IPS DF 6.9 (cell line): ENCODE results near the gene ARHGEF39.
"Not testable (repeated sequence)": the region's sequence is repeated elsewhere in the genome, so short reads cannot be mapped to it uniquely, and the experiment has no call there.

Source experiments
- DNase-seq: peaks from one replicate; pipeline ENCODE4 v3.0.0-alpha.2; 2013; ENCODE audit warnings: low read depth, low spot score
- H3K27ac ChIP-seq: one replicate; pipeline ENCODE4 v1.5.1; 2013; ENCODE audit warnings: low read length, control low read depth
- H3K27me3 ChIP-seq: 2 replicates; pipeline ENCODE4 v1.6.1; 2013; ENCODE audit warnings: mild to moderate bottlenecking, low read length; ENCODE audit not compliant: control insufficient read depth, insufficient read depth
- H3K36me3 ChIP-seq: 2 replicates; pipeline ENCODE4 v1.6.1; 2013; ENCODE audit warnings: low read length; ENCODE audit not compliant: control insufficient read depth, insufficient read depth
- H3K4me1 ChIP-seq: 2 replicates; pipeline ENCODE4 v1.6.1; 2013; ENCODE audit warnings: low read length; ENCODE audit not compliant: control insufficient read depth, insufficient read depth
- H3K4me3 ChIP-seq: 2 replicates; pipeline ENCODE4 v1.5.1; 2013; ENCODE audit warnings: mild to moderate bottlenecking, low read length
- H3K9me3 ChIP-seq: 2 replicates; pipeline ENCODE4 v1.6.1; 2013; ENCODE audit warnings: low read length, inconsistent platforms; ENCODE audit not compliant: control insufficient read depth, insufficient read depth
- WGBS: extraction: QIAGEN DNeasy Blood & Tissue Kit; methylation state at CpG from one replicate; pipeline ENCODE4 v1.1.7; 2013; ENCODE audit warnings: mixed read lengths, missing lambda C conversion rate; ENCODE audit not compliant: insufficient read length, insufficient coverage; 5-methylcytosine and 5-hydroxymethylcytosine counted together

ARHGEF39 gene

DNA sequence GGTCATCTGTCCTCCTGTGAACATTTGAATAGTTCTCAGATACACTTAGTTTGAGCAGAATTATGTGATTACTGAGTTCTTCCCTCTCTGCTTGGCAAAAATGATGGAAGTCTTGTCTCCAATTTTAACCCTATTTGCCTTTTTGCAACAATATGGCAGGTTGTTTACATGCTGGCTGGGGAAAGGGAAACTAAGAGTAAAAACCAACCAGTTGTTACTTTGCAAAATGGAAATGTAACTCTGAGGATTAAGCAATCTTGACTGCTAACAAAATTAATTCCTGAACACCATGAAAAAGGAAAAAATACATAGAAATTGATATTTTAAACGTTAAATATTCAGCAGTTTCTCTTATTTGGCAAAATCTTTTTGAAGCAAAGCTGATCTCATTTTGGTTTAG lies 25.4 kb downstream of the ARHGEF39 start:
- WGBS = no CpG with 5 or more reads among the region's 1 CpG
- H3K4me3 ChIP-seq = no peak overlapping the region
- H3K27me3 ChIP-seq = no peaks in the 10 kb centered on the region
- H3K9me3 ChIP-seq = no peaks in the 10 kb centered on the region
- H3K4me1 ChIP-seq = no peaks in the 10 kb centered on the region
- no peaks in the 10 kb centered on the region for H3K36me3 ChIP-seq
- DNase-seq = no peak
- H3K27ac ChIP-seq = no peak overlapping the region

- H3K4me1 ChIP-seq, H3K27me3 ChIP-seq, H3K36me3 ChIP-seq, H3K9me3 ChIP-seq, H3K4me3 ChIP-seq, DNase-seq, H3K27ac ChIP-seq: not testable (repeated sequence)
- WGBS = no CpG with 5 or more reads among the region's 1 CpG
Measured at GRCh38 chr9:35639225-35639624, 25.8 kb downstream of the ARHGEF39 start.

- not testable (repeated sequence) for DNase-seq, H3K27ac ChIP-seq, H3K4me1 ChIP-seq, H3K36me3 ChIP-seq, H3K9me3 ChIP-seq, H3K4me3 ChIP-seq, H3K27me3 ChIP-seq
- WGBS = no CpG with 5 or more reads among the region's 8 CpGs
Measured at GRCh38 chr9:35638751-35639150, 26.2 kb downstream of the ARHGEF39 start.

DNA sequence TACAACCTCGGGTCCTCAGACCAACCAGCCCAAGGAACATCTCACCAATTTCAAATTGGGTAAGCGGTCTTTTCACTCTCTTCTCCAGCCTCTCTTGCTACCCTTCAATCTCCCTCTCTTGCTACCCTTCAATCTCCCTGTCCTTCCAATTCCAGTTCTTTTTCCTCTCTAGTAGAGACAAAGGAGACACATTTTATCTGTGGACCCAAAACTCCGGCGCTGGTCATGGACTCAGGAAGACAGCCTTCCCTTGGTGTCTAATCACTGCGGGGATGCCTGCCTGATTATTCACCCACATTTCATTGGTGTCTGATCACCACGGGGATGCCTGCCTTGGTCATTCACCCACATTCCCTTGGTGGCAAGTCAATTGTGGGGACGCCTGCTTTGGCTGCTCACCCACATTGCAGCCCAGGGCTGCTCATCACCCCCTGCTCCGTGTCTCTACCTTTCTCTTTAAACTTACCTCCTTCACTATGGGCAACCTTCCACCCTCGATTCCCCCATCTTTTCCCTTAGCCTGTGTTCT lies 27.5 kb downstream of the ARHGEF39 start:
- H3K27ac ChIP-seq, H3K4me1 ChIP-seq, H3K27me3 ChIP-seq, H3K9me3 ChIP-seq, H3K36me3 ChIP-seq, DNase-seq, H3K4me3 ChIP-seq: not testable (repeated sequence)
- WGBS = no CpG with 5 or more reads among the region's 9 CpGs

DNA sequence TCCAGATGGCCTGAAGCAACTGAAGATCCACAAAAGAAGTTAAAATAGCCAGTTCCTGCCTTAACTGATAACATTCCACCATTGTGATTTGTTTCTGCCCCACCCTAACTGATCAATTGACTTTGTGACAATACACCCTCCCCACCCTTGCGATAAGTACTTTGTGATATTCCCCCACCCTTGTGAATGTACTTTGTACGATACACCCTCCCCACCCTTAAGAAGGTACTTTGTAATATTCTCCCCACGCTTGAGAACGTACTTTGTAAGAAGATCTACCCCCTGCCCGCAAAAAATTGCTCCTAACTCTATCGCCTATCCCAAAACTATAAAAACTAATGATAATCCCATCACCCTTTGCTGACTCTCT lies 28.1 kb downstream of the ARHGEF39 start:
- not testable (repeated sequence) for H3K4me1 ChIP-seq, H3K27ac ChIP-seq, DNase-seq, H3K9me3 ChIP-seq, H3K36me3 ChIP-seq, H3K4me3 ChIP-seq, H3K27me3 ChIP-seq
- WGBS = 100% methylated on average over 2 of the region's 6 CpGs

DNA sequence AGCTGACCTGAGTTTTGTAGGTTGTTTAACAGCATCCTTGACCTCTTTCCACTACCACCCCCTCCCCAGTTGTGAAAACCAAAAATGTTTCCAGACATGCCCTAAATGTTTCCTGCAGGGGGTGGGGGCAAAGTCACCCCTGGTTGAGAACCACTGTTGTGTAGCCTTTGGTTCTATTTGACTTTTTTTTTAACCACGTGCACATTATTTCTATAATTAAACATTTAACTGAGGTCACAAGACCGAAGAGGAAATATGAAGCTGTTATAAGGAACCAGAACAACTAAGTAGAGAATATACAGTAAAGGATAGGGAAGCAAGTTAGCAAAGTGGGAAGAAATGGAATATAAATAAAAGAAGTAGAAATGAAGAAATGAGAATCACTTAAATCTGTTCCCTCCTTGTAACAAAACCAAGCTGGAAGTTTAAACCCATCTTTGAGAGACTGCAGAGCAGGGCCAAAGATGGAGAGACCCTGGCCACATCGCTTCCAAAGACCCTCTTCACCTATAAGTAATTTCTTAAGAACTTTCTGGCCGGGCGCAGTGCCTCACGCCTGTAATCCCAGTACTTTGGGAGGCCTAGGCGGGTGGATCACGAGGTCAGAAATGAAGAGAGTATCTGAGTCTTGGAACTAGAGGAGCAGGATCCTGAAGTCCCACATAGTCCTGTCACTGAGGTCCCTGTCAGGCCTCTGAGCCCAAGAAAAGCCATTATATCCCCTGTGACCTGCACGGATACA lies 28.7 kb downstream of the ARHGEF39 start:
- no peak overlapping the region for H3K4me3 ChIP-seq
- no peak for DNase-seq
- H3K27me3 ChIP-seq = no peaks in the 10 kb centered on the region
- H3K27ac ChIP-seq = no peak overlapping the region
- no peaks in the 10 kb centered on the region for H3K36me3 ChIP-seq
- WGBS = no CpG with 5 or more reads among the region's 9 CpGs
- H3K9me3 ChIP-seq = no peaks in the 10 kb centered on the region
- no peaks in the 10 kb centered on the region for H3K4me1 ChIP-seq

DNA sequence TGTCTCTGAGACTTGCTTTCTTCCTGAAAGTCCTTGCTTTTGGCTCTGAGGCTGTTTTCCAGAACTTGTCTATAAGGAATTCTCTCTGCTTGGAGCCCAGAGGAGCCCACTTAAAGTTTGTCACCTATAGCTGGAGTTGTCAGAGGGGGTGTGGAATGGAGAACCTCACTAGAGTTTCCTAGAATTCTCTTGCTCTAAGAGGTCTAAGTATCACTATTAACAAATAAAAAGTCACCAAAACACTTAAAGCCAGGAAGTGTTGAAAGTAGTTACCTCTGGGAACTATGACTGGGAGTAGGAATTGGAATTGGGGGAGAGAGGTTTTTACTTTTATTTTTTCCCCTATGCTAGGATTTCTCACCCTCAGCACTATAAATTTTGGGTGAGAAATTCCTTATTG lies 29.3 kb downstream of the ARHGEF39 start:
- no peak overlapping the region for H3K27ac ChIP-seq
- no peak for DNase-seq
- no peak overlapping the region for H3K4me3 ChIP-seq
- H3K4me1 ChIP-seq = no peaks in the 10 kb centered on the region
- H3K9me3 ChIP-seq = no peaks in the 10 kb centered on the region
- no peaks in the 10 kb centered on the region for H3K36me3 ChIP-seq
- no peaks in the 10 kb centered on the region for H3K27me3 ChIP-seq

DNA sequence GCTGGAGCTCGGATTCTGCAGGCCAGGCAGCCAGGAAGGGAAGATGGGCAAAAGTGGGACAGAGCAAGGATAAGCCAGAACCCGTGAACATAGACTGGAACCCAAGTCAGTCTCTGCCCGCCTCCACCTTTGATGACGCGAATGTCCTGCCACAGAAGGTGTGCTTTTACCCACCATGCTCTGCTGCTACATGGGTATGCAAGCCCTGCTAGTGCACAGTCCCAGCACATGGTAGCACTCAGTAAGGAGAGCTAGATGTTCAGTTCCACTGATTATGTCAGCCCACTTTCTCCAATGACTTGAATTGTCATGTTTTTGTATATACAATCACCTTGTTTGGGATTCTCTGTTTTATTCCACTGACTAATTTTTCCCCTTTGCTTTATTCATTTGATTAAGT lies 35.4 kb downstream of the ARHGEF39 start:
- Histone ChIP-seq H3K27ac (no peak overlapping the region), H3K27me3 (no peaks in the 10 kb centered on the region), H3K9me3 (no peaks in the 10 kb centered on the region), H3K36me3 (no peaks in the 10 kb centered on the region), H3K4me1 (no peaks in the 10 kb centered on the region), H3K4me3 (no peak overlapping the region)
- WGBS = no CpG with 5 or more reads among the region's 5 CpGs
- DNase-seq = no peak

- no peak for DNase-seq
- no peaks in the 10 kb centered on the region for H3K4me1 ChIP-seq
- no peak overlapping the region for H3K4me3 ChIP-seq
- no peaks in the 10 kb centered on the region for H3K27me3 ChIP-seq
- H3K36me3 ChIP-seq = no peaks in the 10 kb centered on the region
- no peaks in the 10 kb centered on the region for H3K9me3 ChIP-seq
- WGBS = no CpG with 5 or more reads among the region's 6 CpGs
- H3K27ac ChIP-seq = no peak overlapping the region
Measured at GRCh38 chr9:35628389-35628991, 36.5 kb downstream of the ARHGEF39 start.

- H3K4me1 ChIP-seq = no peaks in the 10 kb centered on the region
- H3K27ac ChIP-seq = no peak overlapping the region
- H3K36me3 ChIP-seq = no peaks in the 10 kb centered on the region
- DNase-seq = no peak
- no peaks in the 10 kb centered on the region for H3K9me3 ChIP-seq
- H3K4me3 ChIP-seq = no peak overlapping the region
- WGBS = no CpG with 5 or more reads among the region's 2 CpGs
- H3K27me3 ChIP-seq = no peaks in the 10 kb centered on the region
Measured at GRCh38 chr9:35627575-35627974, 37.4 kb downstream of the ARHGEF39 start.

- Histone ChIP-seq H3K9me3 (no peaks in the 10 kb centered on the region), H3K27ac (no peak overlapping the region), H3K4me1 (no peaks in the 10 kb centered on the region), H3K4me3 (no peak overlapping the region), H3K36me3 (no peaks in the 10 kb centered on the region), H3K27me3 (no peaks in the 10 kb centered on the region)
- DNase-seq = no peak
- no CpG with 5 or more reads among the region's 2 CpGs for WGBS
Measured at GRCh38 chr9:35619800-35620158, 45.2 kb downstream of the ARHGEF39 start.
